LNCAP (cell line): ENCODE results near the gene GAGE12E.
"Not testable (repeated sequence)": the region's sequence is repeated elsewhere in the genome, so short reads cannot be mapped to it uniquely, and the experiment has no call there.

Source experiments
- CTCF ChIP-seq: fragments of 450-650 bp; IDR thresholded peaks from 2 replicates; pipeline ENCODE4 v1.5.1; 2017; ENCODE audit warnings: mild to moderate bottlenecking

Gene GAGE12E

GRCh38 chrX:49598720-49599119 is 47.6 kb downstream of the GAGE12E start, which contains the start of gene GAGE1:
Gene GAGE1, plus strand, starts transcription at chrX:49599020. Its CDS starts 1,155 bp downstream, at chrX:49600175.
- TF ChIP-seq CTCF: not testable (repeated sequence)
